Mucosa of descending colon (tissue), 3 donors: Measurements from ENCODE around the gene SSX2IP. TPM values are rescaled to one million over a fixed set of nuclear protein-coding genes. Genes with fewer than 3 reads are reported as not detected.

Experiments
- ATAC-seq: fragments of 200-7000 bp; cut with Tn5 transposase; one replicate; pipeline ENCODE4 v1.9.1; 2020; ENCODE audit warnings: mild to moderate bottlenecking, moderate library complexity
- DNase-seq, 3 donors: peaks; one replicate each; pipeline ENCODE4 v3.0.0-alpha.2; 2020
- H3K36me3 ChIP-seq: fragments of 200-600 bp; one replicate; pipeline ENCODE4 v1.8.0; 2021; ENCODE audit warnings: low read depth, mild to moderate bottlenecking
- H3K4me1 ChIP-seq: fragments of 200-600 bp; one replicate; pipeline ENCODE4 v1.8.0; 2021; ENCODE audit warnings: low read depth, mild to moderate bottlenecking
- H3K4me3 ChIP-seq: fragments of 200-600 bp; one replicate; pipeline ENCODE4 v1.8.0; 2021; ENCODE audit warnings: mild to moderate bottlenecking
- H3K9me3 ChIP-seq: fragments of 200-600 bp; one replicate; pipeline ENCODE4 v1.8.0; 2021; ENCODE audit warnings: mild to moderate bottlenecking
- intact Hi-C, 2 donors: fragments of 100-400 bp; cut with DNase I in 1 of 2; cut with micrococcal nuclease in 1 of 2; formaldehyde crosslinking; loops; one replicate each; pipeline versions ENCODE4 v1.11.0 to v1.11.1; 2022; cut with DNase I, micrococcal nuclease
- total RNA-seq, 3 donors: library from RNA; stranded (reverse); fragmentation: NEBNext Ultra II Directional in 2 of 3; extraction: Animal tissue kit (Norgen Biotek cat#: 25700) in 2 of 3; gene quantifications; one replicate each; pipeline versions ENCODE4 v1.2.1 to v1.2.4, GENCODE V29; 2021 to 2023
- TF ChIP-seq, protein P1 (sequence below): fragments of 200-600 bp; IDR thresholded peaks from one replicate; pipeline ENCODE4 v1.8.0; 2022; ENCODE audit warnings: antibody characterized with exemption, mild to moderate bottlenecking
- donor health status: DM: no; HTN: no; CAD: no; lungs with moderate emphysema.
- donor health status: DM: no; HTN: no; CAD: no.
- donor health status: DM: no; HTN: yes; CAD: no.

The SSX2IP gene
- total RNA-seq, 3 donors from 2014 or later, result 6.2 to 36.7 (median 14.4) TPM

GRCh38 chr1:84674021-84674420, 16.2 kb downstream of the SSX2IP start:
- DNase-seq (no peak), ATAC-seq (no peak)
- H3K36me3 ChIP-seq, result no peaks in the 10 kb centered on the region
- TF ChIP-seq, protein P1, sequence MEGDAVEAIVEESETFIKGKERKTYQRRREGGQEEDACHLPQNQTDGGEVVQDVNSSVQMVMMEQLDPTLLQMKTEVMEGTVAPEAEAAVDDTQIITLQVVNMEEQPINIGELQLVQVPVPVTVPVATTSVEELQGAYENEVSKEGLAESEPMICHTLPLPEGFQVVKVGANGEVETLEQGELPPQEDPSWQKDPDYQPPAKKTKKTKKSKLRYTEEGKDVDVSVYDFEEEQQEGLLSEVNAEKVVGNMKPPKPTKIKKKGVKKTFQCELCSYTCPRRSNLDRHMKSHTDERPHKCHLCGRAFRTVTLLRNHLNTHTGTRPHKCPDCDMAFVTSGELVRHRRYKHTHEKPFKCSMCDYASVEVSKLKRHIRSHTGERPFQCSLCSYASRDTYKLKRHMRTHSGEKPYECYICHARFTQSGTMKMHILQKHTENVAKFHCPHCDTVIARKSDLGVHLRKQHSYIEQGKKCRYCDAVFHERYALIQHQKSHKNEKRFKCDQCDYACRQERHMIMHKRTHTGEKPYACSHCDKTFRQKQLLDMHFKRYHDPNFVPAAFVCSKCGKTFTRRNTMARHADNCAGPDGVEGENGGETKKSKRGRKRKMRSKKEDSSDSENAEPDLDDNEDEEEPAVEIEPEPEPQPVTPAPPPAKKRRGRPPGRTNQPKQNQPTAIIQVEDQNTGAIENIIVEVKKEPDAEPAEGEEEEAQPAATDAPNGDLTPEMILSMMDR, result no peak
- H3K4me1 ChIP-seq, result no peaks in the 10 kb centered on the region
- H3K9me3 ChIP-seq, result no peaks in the 10 kb centered on the region
- intact Hi-C loops, result no loop called here
- no peak overlapping the region for H3K4me3 ChIP-seq

GRCh38 chr1:84672080-84672854, 18.0 kb downstream of the SSX2IP start:
- no peaks in the 10 kb centered on the region for H3K9me3 ChIP-seq
- intact Hi-C loops, result no loop called here
- ATAC-seq, result no peak
- TF ChIP-seq, protein P1, result no peak
- H3K36me3 ChIP-seq, result no peaks in the 10 kb centered on the region
- DNase-seq, result no peak
- H3K4me1 ChIP-seq, result no peaks in the 10 kb centered on the region
- H3K4me3 ChIP-seq, result no peak overlapping the region

GRCh38 chr1:84669831-84670230, 20.4 kb downstream of the SSX2IP start:
- Histone ChIP-seq H3K36me3 (no peaks in the 10 kb centered on the region), H3K9me3 (no peaks in the 10 kb centered on the region), H3K4me1 (no peaks in the 10 kb centered on the region), H3K4me3 (no peak overlapping the region)
- DNase-seq (no peak), ATAC-seq (no peak)
- intact Hi-C loops, result no loop called here
- TF ChIP-seq, protein P1, result no peak

- H3K4me3 ChIP-seq, result no peak overlapping the region
- H3K4me1 ChIP-seq, result no peaks in the 10 kb centered on the region
- ATAC-seq, result no peak
- intact Hi-C loops, result no loop called here
- TF ChIP-seq, protein P1, result no peak
- no peaks in the 10 kb centered on the region for H3K36me3 ChIP-seq
- peak in 1 of 3 donors; percentile 14 for DNase-seq
- no peaks in the 10 kb centered on the region for H3K9me3 ChIP-seq
Observed at GRCh38 chr1:84668185-84668584, 22.1 kb downstream of the SSX2IP start.

DNA sequence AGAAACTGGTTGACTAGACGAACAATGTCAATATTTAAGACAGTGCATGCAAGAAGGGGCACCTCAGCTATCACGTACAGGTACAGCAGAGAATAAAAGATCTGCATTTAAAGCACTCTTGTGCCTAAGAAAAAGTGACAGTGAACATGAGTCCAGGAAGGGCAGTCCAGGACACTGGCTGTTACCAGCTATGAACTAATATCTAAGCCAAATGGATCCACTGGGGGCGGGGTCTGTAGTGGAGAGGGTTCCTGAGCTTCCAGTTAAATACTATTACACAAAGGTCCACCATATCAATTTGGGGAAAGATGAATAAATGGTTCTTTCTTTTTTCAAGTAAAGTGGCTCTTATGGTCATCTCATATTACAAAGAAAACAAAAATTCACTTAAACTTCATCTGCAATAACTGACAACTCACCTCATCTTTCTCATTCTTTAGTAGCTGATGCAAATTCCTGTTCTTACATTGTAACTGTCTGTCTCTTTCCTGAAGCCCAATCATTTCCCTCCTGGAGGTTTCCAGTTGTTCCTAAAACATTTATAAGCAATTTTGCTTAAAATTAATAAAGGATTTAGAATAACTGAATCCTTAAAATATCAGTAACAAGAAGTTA, 24.5 kb downstream of the SSX2IP start:
- H3K4me1 ChIP-seq, result no peaks in the 10 kb centered on the region
- DNase-seq (no peak), ATAC-seq (no peak)
- intact Hi-C loops, result no loop called here
- no peak overlapping the region for H3K4me3 ChIP-seq
- H3K9me3 ChIP-seq, result no peaks in the 10 kb centered on the region
- TF ChIP-seq, protein P1, result no peak
- H3K36me3 ChIP-seq, result no peaks in the 10 kb centered on the region
